Hair follicle dermal papilla cell (primary cell): ENCODE results near the gene FAP. TPM values are rescaled to one million over a fixed set of nuclear protein-coding genes. Genes with fewer than 3 reads are reported as not detected.

Experiments
- total RNA-seq: library from RNA; depleted of rRNA; stranded (reverse); fragments of >200 nt; gene quantifications from 2 replicates; pipeline ENCODE4 v1.2.3, GENCODE V29; 2012

The FAP gene, protein sequence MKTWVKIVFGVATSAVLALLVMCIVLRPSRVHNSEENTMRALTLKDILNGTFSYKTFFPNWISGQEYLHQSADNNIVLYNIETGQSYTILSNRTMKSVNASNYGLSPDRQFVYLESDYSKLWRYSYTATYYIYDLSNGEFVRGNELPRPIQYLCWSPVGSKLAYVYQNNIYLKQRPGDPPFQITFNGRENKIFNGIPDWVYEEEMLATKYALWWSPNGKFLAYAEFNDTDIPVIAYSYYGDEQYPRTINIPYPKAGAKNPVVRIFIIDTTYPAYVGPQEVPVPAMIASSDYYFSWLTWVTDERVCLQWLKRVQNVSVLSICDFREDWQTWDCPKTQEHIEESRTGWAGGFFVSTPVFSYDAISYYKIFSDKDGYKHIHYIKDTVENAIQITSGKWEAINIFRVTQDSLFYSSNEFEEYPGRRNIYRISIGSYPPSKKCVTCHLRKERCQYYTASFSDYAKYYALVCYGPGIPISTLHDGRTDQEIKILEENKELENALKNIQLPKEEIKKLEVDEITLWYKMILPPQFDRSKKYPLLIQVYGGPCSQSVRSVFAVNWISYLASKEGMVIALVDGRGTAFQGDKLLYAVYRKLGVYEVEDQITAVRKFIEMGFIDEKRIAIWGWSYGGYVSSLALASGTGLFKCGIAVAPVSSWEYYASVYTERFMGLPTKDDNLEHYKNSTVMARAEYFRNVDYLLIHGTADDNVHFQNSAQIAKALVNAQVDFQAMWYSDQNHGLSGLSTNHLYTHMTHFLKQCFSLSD
- total RNA-seq, result 195 and 205 TPM in 2 replicates

DNA sequence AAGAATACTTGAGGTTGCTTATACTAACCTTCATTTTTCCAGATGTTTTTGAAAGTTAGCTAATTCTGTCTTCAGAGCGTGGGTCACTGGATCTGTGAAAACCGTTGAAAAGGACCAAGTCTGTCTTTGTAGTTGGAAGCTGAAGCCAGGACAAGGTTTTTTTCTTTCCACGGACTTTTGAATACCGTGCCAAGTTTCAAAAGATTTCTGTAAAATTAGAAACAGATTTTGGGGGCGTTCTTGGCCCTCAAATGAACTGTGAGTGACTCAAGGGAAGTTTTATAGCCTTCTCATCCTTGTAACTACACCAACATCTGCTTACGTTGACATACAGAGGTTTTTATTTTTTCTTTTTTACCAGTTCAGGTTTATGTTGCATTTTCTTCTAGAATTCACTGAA lies at the start of gene FAP:
FAP (minus strand) TSS at position 152 of the 400 bp plus-strand sequence; CDS start at position 34, 118 bp downstream.

GRCh38 chr2:162152147-162152546 lies 91.1 kb downstream of the FAP start, which contains the start of gene GCG:
GCG (minus strand) TSS chr2:162152247; CDS start chr2:162149178, 3,069 bp downstream.

Other genes with a start within 250 kb of the FAP start
- gene DPP4, start 169.2 kb downstream of the FAP start, total RNA-seq, result 41.2 and 56.7 TPM in 2 replicates
- gene GCG, start 91.2 kb downstream of the FAP start, total RNA-seq, result not detected in 2 replicates
- gene IFIH1, start 75.2 kb upstream of the FAP start, total RNA-seq, result 9.7 and 14.6 TPM in 2 replicates
- gene GCA, start 100.7 kb upstream of the FAP start, total RNA-seq, result 5.7 and 8.0 TPM in 2 replicates